Measurements from ENCODE around the gene TPSG1. TPM values are rescaled to one million over a fixed set of nuclear protein-coding genes. Genes with fewer than 3 reads are reported as not detected.
"Not testable (repeated sequence)": the region's sequence is repeated elsewhere in the genome, so short reads cannot be mapped to it uniquely, and the experiment has no call there.

TPSG1 gene
- total RNA-seq, 1 experiment from 2014 or later, result not detected

GRCh38 chr16:1256874-1257322 lies 31.8 kb upstream of the TPSG1 start:
- no peak overlapping the region for H2AK5ac ChIP-seq (ENCODE audit: insufficient read length, low read length)
- H3K27ac ChIP-seq (ENCODE audit: insufficient read length, low read depth, low read length), result no peak overlapping the region
- no peak overlapping the region for H2BK20ac ChIP-seq (ENCODE audit: low read depth, low read length, poor library complexity, severe bottlenecking)
- H4K91ac ChIP-seq (ENCODE audit: insufficient read length, low read depth, low read length), result no peak overlapping the region
- Mint-ChIP-seq H3K27me3 (ENCODE audit: low read depth) (peaks cover 31% of the 10 kb centered on the region), H3K36me3 (ENCODE audit: insufficient read depth in 1 of 3, low read depth in 3 of 3) (no peaks in the 10 kb centered on the region), H3K4me1 (peaks cover 0 to 11% of the 10 kb centered on the region in 2 experiments; a peak in 3 of 4 replicates), H3K27ac (no peak overlapping the region), H3K4me3 (no peak overlapping the region), H3K9me3 (peaks cover 0 to 3% of the 10 kb centered on the region in 2 experiments; a peak in 1 of 5 replicates)
- H3K4me1 ChIP-seq (ENCODE audit: insufficient read depth, low read length), result no peaks in the 10 kb centered on the region
- no peak overlapping the region for H3K14ac ChIP-seq (ENCODE audit: insufficient read depth, low read length)
- no peaks in the 10 kb centered on the region for H3K23me2 ChIP-seq (ENCODE audit: insufficient read length, low read depth, low read length, poor library complexity, severe bottlenecking)
- DNase-seq, result no peak
- H3K79me1 ChIP-seq (ENCODE audit: insufficient read depth, low read depth, low read length, poor library complexity, severe bottlenecking), result no peaks in the 10 kb centered on the region
- H3K23ac ChIP-seq (ENCODE audit: insufficient read length, low read depth, low read length), result no peak overlapping the region
- H3K79me2 ChIP-seq (ENCODE audit: insufficient read depth, low read length), result no peaks in the 10 kb centered on the region
- no peaks in the 10 kb centered on the region for H4K20me1 ChIP-seq (ENCODE audit: control insufficient read depth, insufficient read depth, insufficient read length)
- no peak overlapping the region for H3K4me2 ChIP-seq (ENCODE audit: insufficient read depth, insufficient read length, low read length)
- no peak overlapping the region for H4K5ac ChIP-seq (ENCODE audit: insufficient read length, low read depth, low read length)
- H3K27me3 ChIP-seq (ENCODE audit: insufficient read depth, low read length), result no peaks in the 10 kb centered on the region
- H2AFZ ChIP-seq (ENCODE audit: low read length), result no peak overlapping the region
- H3K56ac ChIP-seq (ENCODE audit: insufficient read length, low read depth, low read length), result no peak overlapping the region
- H4K8ac ChIP-seq (replicated peaks; ENCODE audit: insufficient read length, low read depth, low read length), result no peak overlapping the region
- no peaks in the 10 kb centered on the region for H3K9me3 ChIP-seq (ENCODE audit: control insufficient read depth, low read depth, low read length)
- no peak overlapping the region for H2BK15ac ChIP-seq (ENCODE audit: low read depth, low read length)
- TF ChIP-seq CTCF (conservative IDR thresholded peaks at IDR 0.05), result no peak
- no peak overlapping the region for H2BK120ac ChIP-seq (ENCODE audit: low read depth, low read length, poor library complexity, severe bottlenecking)
- H3K4ac ChIP-seq (ENCODE audit: low read depth, low read length), result no peak overlapping the region
- no peak overlapping the region for H2BK12ac ChIP-seq (ENCODE audit: insufficient read length, low read depth, low read length)
- H3T11ph ChIP-seq (ENCODE audit: low read length), result no peak overlapping the region
- H3K9ac ChIP-seq (ENCODE audit: extremely low read depth, insufficient read length, low read length), result no peak overlapping the region
- H2BK5ac ChIP-seq (ENCODE audit: insufficient read length, low read length), result no peak overlapping the region
- no CpG with 5 or more reads among the region's 22 CpGs for WGBS (ENCODE audit: extremely low coverage, insufficient read length, low lambda C conversion rate)
- H3K18ac ChIP-seq (ENCODE audit: insufficient read length, low read depth, low read length), result no peak overlapping the region

GRCh38 chr16:1256296-1256873 lies 31.3 kb upstream of the TPSG1 start:
- not testable (repeated sequence) for H3K79me1 ChIP-seq (ENCODE audit: insufficient read depth, low read depth, low read length, poor library complexity, severe bottlenecking); H2AK5ac ChIP-seq (ENCODE audit: insufficient read length, low read length); H3T11ph ChIP-seq (ENCODE audit: low read length); H3K23me2 ChIP-seq (ENCODE audit: insufficient read length, low read depth, low read length, poor library complexity, severe bottlenecking); H4K8ac ChIP-seq (replicated peaks; ENCODE audit: insufficient read length, low read depth, low read length); H3K56ac ChIP-seq (ENCODE audit: insufficient read length, low read depth, low read length); H3K4me3 Mint-ChIP-seq; H2BK5ac ChIP-seq (ENCODE audit: insufficient read length, low read length); H4K20me1 ChIP-seq (ENCODE audit: control insufficient read depth, insufficient read depth, insufficient read length); H2BK15ac ChIP-seq (ENCODE audit: low read depth, low read length); H3K14ac ChIP-seq (ENCODE audit: insufficient read depth, low read length); H3K9ac ChIP-seq (ENCODE audit: extremely low read depth, insufficient read length, low read length); H3K4me2 ChIP-seq (ENCODE audit: insufficient read depth, insufficient read length, low read length); H2BK12ac ChIP-seq (ENCODE audit: insufficient read length, low read depth, low read length); H4K91ac ChIP-seq (ENCODE audit: insufficient read length, low read depth, low read length); H4K5ac ChIP-seq (ENCODE audit: insufficient read length, low read depth, low read length); H3K23ac ChIP-seq (ENCODE audit: insufficient read length, low read depth, low read length); H3K18ac ChIP-seq (ENCODE audit: insufficient read length, low read depth, low read length); H2AFZ ChIP-seq (ENCODE audit: low read length); H3K79me2 ChIP-seq (ENCODE audit: insufficient read depth, low read length); H3K36me3 Mint-ChIP-seq (ENCODE audit: insufficient read depth in 1 of 3, low read depth in 3 of 3); H3K27me3 ChIP-seq (ENCODE audit: insufficient read depth, low read length); H3K9me3 ChIP-seq (ENCODE audit: control insufficient read depth, low read depth, low read length); H3K4me1 ChIP-seq (ENCODE audit: insufficient read depth, low read length); H2BK120ac ChIP-seq (ENCODE audit: low read depth, low read length, poor library complexity, severe bottlenecking); H3K4ac ChIP-seq (ENCODE audit: low read depth, low read length); H3K9me3 Mint-ChIP-seq; H2BK20ac ChIP-seq (ENCODE audit: low read depth, low read length, poor library complexity, severe bottlenecking); H3K27ac Mint-ChIP-seq; DNase-seq; H3K27ac ChIP-seq (ENCODE audit: insufficient read length, low read depth, low read length)
- Mint-ChIP-seq H3K27me3 (ENCODE audit: low read depth) (peaks cover 29% of the 10 kb centered on the region), H3K4me1 (peaks cover 0 to 11% of the 10 kb centered on the region in 2 experiments; a peak in 3 of 4 replicates)
- no CpG with 5 or more reads among the region's 23 CpGs for WGBS (ENCODE audit: extremely low coverage, insufficient read length, low lambda C conversion rate)

All from H9 (cell line).